GM19193 (cell line): ENCODE data around the gene C1orf74.
A peak's percentile ranks its signal among the peaks of the same experiment; 100 is the strongest.

Experiments
- POLR2A ChIP-seq: IDR thresholded peaks from 4 replicates; pipeline ENCODE4 v1.6.1; 2011; ENCODE audit not compliant: insufficient read depth, insufficient read length; ENCODE audit errors: extremely low read depth

The C1orf74 gene

GRCh38 chr1:209784265-209785169 lies at the start of gene C1orf74:
TSS of gene C1orf74 (minus strand) at chr1:209784559. CDS start at chr1:209783634, 925 bp downstream.
- peak; percentile 97 for TF ChIP-seq POLR2A

GRCh38 chr1:209831615-209832014 lies 47.3 kb upstream of the C1orf74 start:
- no peak for TF ChIP-seq POLR2A

- TF ChIP-seq POLR2A, result no peak
Observed at GRCh38 chr1:209830722-209831121, 46.4 kb upstream of the C1orf74 start.

- TF ChIP-seq POLR2A, result no peak
Observed at GRCh38 chr1:209829716-209830115, 45.4 kb upstream of the C1orf74 start.

GRCh38 chr1:209827384-209828262 lies 43.3 kb upstream of the C1orf74 start, which contains the start of gene UTP25:
TSS of gene UTP25 (plus strand) at chr1:209827972. CDS start at chr1:209828064, 92 bp downstream.
- peak; percentile 72 for TF ChIP-seq POLR2A

GRCh38 chr1:209825591-209826434 lies 41.5 kb upstream of the C1orf74 start:
- TF ChIP-seq POLR2A, result no peak

GRCh38 chr1:209823143-209824041 lies 39.0 kb upstream of the C1orf74 start:
- no peak for TF ChIP-seq POLR2A

GRCh38 chr1:209822706-209823105 lies 38.3 kb upstream of the C1orf74 start:
- no peak for TF ChIP-seq POLR2A

GRCh38 chr1:209820986-209821385 lies 36.6 kb upstream of the C1orf74 start:
- no peak for TF ChIP-seq POLR2A

GRCh38 chr1:209819058-209819457 lies 34.7 kb upstream of the C1orf74 start:
- no peak for TF ChIP-seq POLR2A

GRCh38 chr1:209817691-209818090 lies 33.3 kb upstream of the C1orf74 start:
- no peak for TF ChIP-seq POLR2A

- TF ChIP-seq POLR2A, result no peak
Observed at GRCh38 chr1:209816923-209817322, 32.6 kb upstream of the C1orf74 start.

GRCh38 chr1:209815931-209816341 lies 31.6 kb upstream of the C1orf74 start:
- no peak for TF ChIP-seq POLR2A
